Measurements from ENCODE around the gene PTPN2. TPM values are rescaled to one million over a fixed set of nuclear protein-coding genes. Genes with fewer than 3 reads are reported as not detected.

Gene PTPN2
- total RNA-seq, 1 experiment from 2014 or later, result 44.7 TPM

GRCh38 chr18:12768625-12769024, 115.4 kb downstream of the PTPN2 start:
- Histone ChIP-seq H3K9me3 (ENCODE audit: low read depth, low read length, poor library complexity, severe bottlenecking) (no peaks in the 10 kb centered on the region), H3K27me3 (replicated peaks; ENCODE audit: insufficient read depth, low read depth, low read length, poor library complexity) (no peaks in the 10 kb centered on the region), H3K4me3 (ENCODE audit: low read depth, low read length, poor library complexity, severe bottlenecking) (no peak overlapping the region), H3K27ac (ENCODE audit: low read depth, low read length, poor library complexity, severe bottlenecking) (no peak overlapping the region), H3K36me3 (ENCODE audit: insufficient read depth, low read length, poor library complexity, severe bottlenecking) (no peaks in the 10 kb centered on the region), H3K4me1 (ENCODE audit: insufficient read depth, low read length, poor library complexity, severe bottlenecking) (no peaks in the 10 kb centered on the region)
- CTCF ChIA-PET, result no interaction called here
- no TSS peak for BruUV-seq (replicated peaks)
- no peak for TF ChIP-seq CTCF (conservative IDR thresholded peaks at IDR 0.05; ENCODE audit: low read depth, low read length)
- no peak for TF ChIP-seq EZH2 (IDR thresholded peaks at IDR 0.05; ENCODE audit: borderline replicate concordance, low read depth, low read length, poor library complexity, severe bottlenecking)
- intact Hi-C loops (cut with micrococcal nuclease; ENCODE audit: unreplicated experiment), result no loop called here
- no peak for DNase-seq (ENCODE audit: low spot score)
- POLR2A ChIA-PET (ENCODE audit: low non-redundant PET), result no interaction called here

- Histone ChIP-seq H3K4me3 (ENCODE audit: low read depth, low read length, poor library complexity, severe bottlenecking) (no peak overlapping the region), H3K27me3 (replicated peaks; ENCODE audit: insufficient read depth, low read depth, low read length, poor library complexity) (no peaks in the 10 kb centered on the region), H3K4me1 (ENCODE audit: insufficient read depth, low read length, poor library complexity, severe bottlenecking) (no peaks in the 10 kb centered on the region), H3K9me3 (ENCODE audit: low read depth, low read length, poor library complexity, severe bottlenecking) (no peaks in the 10 kb centered on the region), H3K36me3 (ENCODE audit: insufficient read depth, low read length, poor library complexity, severe bottlenecking) (no peaks in the 10 kb centered on the region), H3K27ac (ENCODE audit: low read depth, low read length, poor library complexity, severe bottlenecking) (no peak overlapping the region)
- TF ChIP-seq CTCF (conservative IDR thresholded peaks at IDR 0.05; ENCODE audit: low read depth, low read length) (no peak), EZH2 (IDR thresholded peaks at IDR 0.05; ENCODE audit: borderline replicate concordance, low read depth, low read length, poor library complexity, severe bottlenecking) (no peak)
- ChIA-PET CTCF (no interaction called here), POLR2A (ENCODE audit: low non-redundant PET) (no interaction called here)
- BruUV-seq (replicated peaks), result no TSS peak
- DNase-seq (ENCODE audit: low spot score), result no peak
- intact Hi-C loops (cut with micrococcal nuclease; ENCODE audit: unreplicated experiment), result no loop called here
Observed at GRCh38 chr18:12767580-12768155, 116.4 kb downstream of the PTPN2 start.

- no TSS peak for BruUV-seq (replicated peaks)
- no peak for TF ChIP-seq CTCF (conservative IDR thresholded peaks at IDR 0.05; ENCODE audit: low read depth, low read length)
- no peak for TF ChIP-seq EZH2 (IDR thresholded peaks at IDR 0.05; ENCODE audit: borderline replicate concordance, low read depth, low read length, poor library complexity, severe bottlenecking)
- Histone ChIP-seq H3K4me1 (ENCODE audit: insufficient read depth, low read length, poor library complexity, severe bottlenecking) (no peaks in the 10 kb centered on the region), H3K4me3 (ENCODE audit: low read depth, low read length, poor library complexity, severe bottlenecking) (no peak overlapping the region), H3K27ac (ENCODE audit: low read depth, low read length, poor library complexity, severe bottlenecking) (no peak overlapping the region), H3K27me3 (replicated peaks; ENCODE audit: insufficient read depth, low read depth, low read length, poor library complexity) (no peaks in the 10 kb centered on the region), H3K36me3 (ENCODE audit: insufficient read depth, low read length, poor library complexity, severe bottlenecking) (no peaks in the 10 kb centered on the region), H3K9me3 (ENCODE audit: low read depth, low read length, poor library complexity, severe bottlenecking) (no peaks in the 10 kb centered on the region)
- CTCF ChIA-PET, result no interaction called here
- intact Hi-C loops (cut with micrococcal nuclease; ENCODE audit: unreplicated experiment), result no loop called here
- POLR2A ChIA-PET (ENCODE audit: low non-redundant PET), result no interaction called here
- no peak for DNase-seq (ENCODE audit: low spot score)
Observed at GRCh38 chr18:12766986-12767433, 117.0 kb downstream of the PTPN2 start.

Data from A673 (cell line).